ENCODE results near the gene SEMA4B.
"Not testable (repeated sequence)": the region's sequence is repeated elsewhere in the genome, so short reads cannot be mapped to it uniquely, and the experiment has no call there.

SEMA4B gene

GRCh38 chr15:90228960-90229359, 27.8 kb downstream of the SEMA4B start:
- DNase-seq, result no peak

- no peak for DNase-seq
These were observed 29.0 kb downstream of the SEMA4B start for GRCh38 chr15:90230071-90230494.

GRCh38 chr15:90230610-90231009, 29.5 kb downstream of the SEMA4B start:
- no peak for DNase-seq

- DNase-seq, result no peak
These were observed 30.2 kb downstream of the SEMA4B start for GRCh38 chr15:90231028-90232017.

- DNase-seq, result no peak
These were observed 31.1 kb downstream of the SEMA4B start for GRCh38 chr15:90232196-90232595.

GRCh38 chr15:90232941-90233386, 31.8 kb downstream of the SEMA4B start:
- no peak for DNase-seq

- DNase-seq, result peak in 1 of 2 experiments; percentile 82
These were observed 32.4 kb downstream of the SEMA4B start, which contains the start of gene CIB1 for GRCh38 chr15:90233387-90234095. TSS of gene CIB1 (minus strand) at chr15:90233941. CDS start at chr15:90233885, 56 bp downstream.

- DNase-seq, result peak in 1 of 2 experiments; percentile 74
These were observed 33.2 kb downstream of the SEMA4B start, which contains the start of gene GDPGP1 for GRCh38 chr15:90234096-90234988. TSS of gene GDPGP1 (plus strand) at chr15:90234209. CDS start at chr15:90240909, 6,700 bp downstream.

GRCh38 chr15:90239371-90239770, 38.2 kb downstream of the SEMA4B start:
- DNase-seq, result no peak

- no peak for DNase-seq
These were observed 39.7 kb downstream of the SEMA4B start for GRCh38 chr15:90240856-90241255.

- DNase-seq, result no peak
These were observed 40.4 kb downstream of the SEMA4B start for GRCh38 chr15:90241343-90242192.

GRCh38 chr15:90243943-90244639, 43.0 kb downstream of the SEMA4B start:
- no peak for DNase-seq

GRCh38 chr15:90248789-90249202, 47.7 kb downstream of the SEMA4B start:
- no peak for DNase-seq

- DNase-seq, result peak; percentile 25 to 72
These were observed 48.2 kb downstream of the SEMA4B start, which contains the start of gene TTLL13 for GRCh38 chr15:90249203-90249863. TSS of gene TTLL13 (plus strand) at chr15:90249556. CDS start at chr15:90250631, 1,075 bp downstream.

GRCh38 chr15:90257776-90258175, 56.6 kb downstream of the SEMA4B start:
- DNase-seq, result no peak

- no peak for DNase-seq
These were observed 58.4 kb downstream of the SEMA4B start for GRCh38 chr15:90259524-90259923.

- DNase-seq, result not testable (repeated sequence)
These were observed 59.6 kb downstream of the SEMA4B start for GRCh38 chr15:90260731-90261130.

GRCh38 chr15:90261811-90262210, 60.7 kb downstream of the SEMA4B start:
- no peak for DNase-seq

- no peak for DNase-seq
These were observed 61.3 kb downstream of the SEMA4B start for GRCh38 chr15:90262426-90262825.

- no peak for DNase-seq
These were observed 63.5 kb downstream of the SEMA4B start for GRCh38 chr15:90264671-90265070.

Measured in NCI-H187 (cell line).